SIG-M5 treated with dmso at 0.1 percent for 504 hours (cell line): ENCODE measurements around the gene GEMIN2.
"Not testable (repeated sequence)": the region's sequence is repeated elsewhere in the genome, so short reads cannot be mapped to it uniquely, and the experiment has no call there.

ENCODE experiments used
- DNase-seq: peaks from one replicate; lab custom pipeline; 2025; ENCODE audit not compliant: unreplicated experiment; lab: John Stamatoyannopoulos, UW

The GEMIN2 gene

GRCh38 chr14:39176263-39177167 is 62.4 kb downstream of the GEMIN2 start:
- no peak for DNase-seq

- no peak for DNase-seq
Observed at GRCh38 chr14:39177168-39177545, 63.0 kb downstream of the GEMIN2 start.

DNA sequence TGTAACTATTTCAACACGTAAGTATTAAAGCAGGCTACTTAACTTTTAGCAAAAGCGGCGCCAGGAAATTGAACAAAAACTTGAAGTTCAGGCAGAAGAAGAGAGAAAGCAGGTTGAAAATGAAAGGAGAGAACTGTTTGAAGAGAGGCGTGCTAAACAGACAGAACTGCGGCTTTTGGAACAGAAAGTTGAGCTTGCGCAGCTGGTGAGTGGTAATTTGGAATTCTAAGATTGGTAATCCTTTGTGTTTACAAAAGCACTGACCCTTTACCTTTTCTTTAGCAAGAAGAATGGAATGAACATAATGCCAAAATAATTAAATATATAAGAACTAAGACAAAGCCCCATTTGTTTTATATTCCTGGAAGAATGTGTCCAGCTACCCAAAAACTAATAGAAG is 64.9 kb downstream of the GEMIN2 start:
- no peak for DNase-seq

GRCh38 chr14:39180553-39180952 is 66.4 kb downstream of the GEMIN2 start:
- no peak for DNase-seq

DNA sequence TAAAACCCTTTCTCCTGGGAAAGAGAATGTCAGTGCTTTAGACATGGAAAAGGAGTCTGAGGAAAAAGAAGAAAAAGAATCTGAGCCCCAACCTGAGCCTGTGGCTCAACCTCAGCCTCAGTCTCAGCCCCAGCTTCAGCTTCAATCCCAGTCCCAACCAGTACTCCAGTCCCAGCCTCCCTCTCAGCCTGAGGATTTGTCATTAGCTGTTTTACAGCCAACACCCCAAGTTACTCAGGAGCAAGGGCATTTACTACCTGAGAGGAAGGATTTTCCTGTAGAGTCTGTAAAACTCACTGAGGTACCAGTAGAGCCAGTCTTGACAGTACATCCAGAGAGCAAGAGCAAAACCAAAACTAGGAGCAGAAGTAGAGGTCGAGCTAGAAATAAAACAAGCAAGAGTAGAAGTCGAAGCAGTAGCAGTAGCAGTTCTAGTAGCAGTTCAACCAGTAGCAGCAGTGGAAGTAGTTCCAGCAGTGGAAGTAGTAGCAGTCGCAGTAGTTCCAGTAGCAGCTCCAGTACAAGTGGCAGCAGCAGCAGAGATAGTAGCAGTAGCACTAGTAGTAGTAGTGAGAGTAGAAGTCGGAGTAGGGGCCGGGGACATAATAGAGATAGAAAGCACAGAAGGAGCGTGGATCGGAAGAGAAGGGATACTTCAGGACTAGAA is 67.0 kb downstream of the GEMIN2 start:
- DNase-seq: no peak

GRCh38 chr14:39181693-39182047 is 67.5 kb downstream of the GEMIN2 start:
- no peak for DNase-seq

DNA sequence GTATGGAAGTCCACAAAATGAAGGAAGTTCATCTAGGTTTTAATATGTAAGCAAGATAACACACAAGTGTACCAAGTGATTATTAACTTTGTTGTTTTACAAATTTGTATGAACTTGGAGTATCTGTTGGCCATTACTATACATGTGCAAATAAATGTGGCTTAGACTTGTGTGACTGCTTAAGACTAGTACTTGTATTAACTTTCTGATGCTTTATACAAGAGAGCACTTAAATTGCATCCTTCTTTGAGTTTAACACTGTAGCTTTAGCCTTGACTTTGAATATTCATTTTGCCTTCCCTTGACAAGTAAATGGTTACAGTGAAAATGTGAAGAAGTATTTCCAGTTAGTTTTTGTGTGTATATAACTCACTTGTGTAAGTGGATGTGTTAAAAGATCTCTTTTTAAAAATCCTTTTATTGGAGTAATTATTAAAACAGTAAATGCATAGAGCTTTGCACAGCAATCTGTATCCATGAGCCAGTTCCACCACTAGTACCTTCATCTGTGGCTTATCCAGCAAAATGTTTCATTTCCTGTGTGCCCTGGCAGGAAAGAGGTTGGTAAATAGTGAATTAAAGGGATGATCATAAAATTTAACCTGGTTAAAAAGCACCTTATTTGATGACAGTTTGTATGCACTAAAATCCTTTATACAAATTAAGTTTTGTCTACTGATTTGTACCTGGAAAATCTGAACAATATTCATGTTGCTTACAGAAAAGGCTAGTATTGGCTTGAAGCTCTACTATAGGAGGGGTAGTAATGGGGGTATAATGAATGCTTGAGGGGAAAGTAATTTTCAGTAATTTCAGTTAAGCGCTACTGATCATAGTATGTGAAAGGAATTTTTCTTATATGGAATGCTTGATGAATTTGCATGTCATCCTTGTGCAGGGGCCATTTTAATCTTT is 68.9 kb downstream of the GEMIN2 start:
- DNase-seq: no peak

DNA sequence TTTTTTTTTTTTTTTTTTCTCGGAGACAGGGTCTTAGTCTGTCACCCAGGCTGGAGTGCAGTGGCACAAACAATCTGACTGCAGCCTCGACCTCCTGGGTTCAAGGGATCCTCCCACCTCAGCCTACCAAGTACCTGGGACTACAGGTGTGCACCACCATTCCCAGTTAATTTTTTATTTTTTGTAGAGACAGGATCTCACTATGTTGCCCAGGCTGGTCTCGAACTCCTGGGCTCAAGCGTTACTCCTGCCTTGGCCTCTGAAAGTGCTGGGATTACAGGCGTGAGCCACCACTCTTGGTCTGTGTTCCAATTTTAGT is 69.5 kb downstream of the GEMIN2 start:
- DNase-seq: not testable (repeated sequence)

- no peak for DNase-seq
Observed at GRCh38 chr14:39184628-39185255, 70.6 kb downstream of the GEMIN2 start.

GRCh38 chr14:39185256-39186049 is 71.3 kb downstream of the GEMIN2 start:
- no peak for DNase-seq
